Suprapubic skin (tissue), 4 donors: Measurements from ENCODE around the gene HSPA1B.

ENCODE experiments used
- CTCF ChIP-seq, 2 donors: fragments of 200-600 bp in 1 of 2; fragments of 450-650 bp in 1 of 2; sonication (generic) in 1 of 2; IDR thresholded peaks; one replicate each; pipeline ENCODE4 v1.5.1; 2016 to 2019; ENCODE audit warnings: antibody characterized with exemption in 2 of 2, mild to moderate bottlenecking in 1 of 2, moderate library complexity in 1 of 2
- POLR2A ChIP-seq, 2 donors: fragments of 450-650 bp; IDR thresholded peaks; one replicate each; pipeline ENCODE4 v1.6.1; 2017; ENCODE audit warnings: antibody characterized with exemption in 2 of 2, mild to moderate bottlenecking in 2 of 2, moderate library complexity in 2 of 2
- POLR2AphosphoS5 ChIP-seq, 3 donors: sonication (generic); formaldehyde crosslinking; IDR thresholded peaks; one replicate each; pipeline ENCODE4 v1.6.1; 2017; ENCODE audit warnings: antibody characterized with exemption in 3 of 3

- TF ChIP-seq CTCF (IDR thresholded peaks at IDR 0.05) (no peak), POLR2A (IDR thresholded peaks at IDR 0.05) (no peak), POLR2AphosphoS5 (IDR thresholded peaks at IDR 0.05) (no peak)
Measured at GRCh38 chr6:31821301-31822035, 6.1 kb upstream of the HSPA1B start.
